ENCODE results near the gene BEGAIN. TPM values are rescaled to one million over a fixed set of nuclear protein-coding genes. Genes with fewer than 3 reads are reported as not detected.

The BEGAIN gene
- total and polyA plus RNA-seq, 2 experiments from 2014 or later, result 1.4 to 2.5 TPM

DNA sequence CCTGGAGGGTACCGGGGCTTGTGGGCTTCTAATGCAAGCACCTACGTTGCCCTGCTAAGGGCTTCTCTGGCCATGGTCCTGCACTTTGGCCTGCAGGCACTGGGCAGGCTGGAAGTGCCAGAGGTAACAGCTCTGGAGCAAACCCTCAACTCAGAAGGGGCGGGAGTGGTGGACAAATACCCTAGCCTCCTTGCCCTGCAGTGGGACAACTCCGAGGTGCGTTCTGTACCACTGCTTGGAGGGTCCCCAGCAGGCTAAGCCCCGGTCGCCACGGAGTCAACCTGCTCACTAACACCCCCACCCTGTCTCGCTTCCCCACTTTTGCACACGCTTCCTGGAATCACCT lies 20.4 kb upstream of the BEGAIN start:
- Histone ChIP-seq H3K4me3 (no peak overlapping the region), H4K20me1 (ENCODE audit: insufficient read depth, poor library complexity, severe bottlenecking) (no peaks in the 10 kb centered on the region), H3K36me3 (replicated peaks; ENCODE audit: insufficient read depth, low read depth) (no peaks in the 10 kb centered on the region), H3K27me3 (no peaks in the 10 kb centered on the region), H3K79me2 (no peaks in the 10 kb centered on the region), H3K27ac (no peak overlapping the region), H3K4me1 (ENCODE audit: insufficient read depth) (no peaks in the 10 kb centered on the region), H3K4me2 (no peak overlapping the region), H2AFZ (no peak overlapping the region), H3K9me2 (replicated peaks; ENCODE audit: insufficient read depth) (no peaks in the 10 kb centered on the region), H3K9me3 (ENCODE audit: low read depth) (no peaks in the 10 kb centered on the region)
- 93% methylated on average over 10 of the region's 10 CpGs for WGBS (ENCODE audit: low lambda C conversion rate, missing lambda C conversion rate)
- no peak for DNase-seq (ENCODE audit: low spot score)
- TF ChIP-seq EZH2 (IDR thresholded peaks at IDR 0.05; ENCODE audit: borderline replicate concordance), result no peak
- TF ChIP-seq EZH2phosphoT487 (IDR thresholded peaks at IDR 0.05; ENCODE audit: low read depth, severe bottlenecking, unreplicated experiment), result no peak
- TF ChIP-seq CTCF (IDR thresholded peaks at IDR 0.05; ENCODE audit: poor library complexity), result no peak

GRCh38 chr14:100606687-100607610 lies 19.7 kb upstream of the BEGAIN start:
- H2AFZ ChIP-seq, result no peak overlapping the region
- H3K36me3 ChIP-seq (replicated peaks; ENCODE audit: insufficient read depth, low read depth), result no peaks in the 10 kb centered on the region
- H3K4me3 ChIP-seq, result no peak overlapping the region
- TF ChIP-seq EZH2phosphoT487 (IDR thresholded peaks at IDR 0.05; ENCODE audit: low read depth, severe bottlenecking, unreplicated experiment), result no peak
- no peak for TF ChIP-seq CTCF (IDR thresholded peaks at IDR 0.05; ENCODE audit: poor library complexity)
- TF ChIP-seq EZH2 (IDR thresholded peaks at IDR 0.05; ENCODE audit: borderline replicate concordance), result no peak
- H3K4me2 ChIP-seq, result no peak overlapping the region
- no peaks in the 10 kb centered on the region for H3K79me2 ChIP-seq
- no peaks in the 10 kb centered on the region for H3K4me1 ChIP-seq (ENCODE audit: insufficient read depth)
- no peaks in the 10 kb centered on the region for H4K20me1 ChIP-seq (ENCODE audit: insufficient read depth, poor library complexity, severe bottlenecking)
- no peak for DNase-seq (ENCODE audit: low spot score)
- no peaks in the 10 kb centered on the region for H3K27me3 ChIP-seq
- WGBS (ENCODE audit: low lambda C conversion rate, missing lambda C conversion rate), result 92% methylated on average over 15 of the region's 15 CpGs
- H3K27ac ChIP-seq, result no peak overlapping the region
- H3K9me2 ChIP-seq (replicated peaks; ENCODE audit: insufficient read depth), result no peaks in the 10 kb centered on the region
- H3K9me3 ChIP-seq (ENCODE audit: low read depth), result no peaks in the 10 kb centered on the region

DNA sequence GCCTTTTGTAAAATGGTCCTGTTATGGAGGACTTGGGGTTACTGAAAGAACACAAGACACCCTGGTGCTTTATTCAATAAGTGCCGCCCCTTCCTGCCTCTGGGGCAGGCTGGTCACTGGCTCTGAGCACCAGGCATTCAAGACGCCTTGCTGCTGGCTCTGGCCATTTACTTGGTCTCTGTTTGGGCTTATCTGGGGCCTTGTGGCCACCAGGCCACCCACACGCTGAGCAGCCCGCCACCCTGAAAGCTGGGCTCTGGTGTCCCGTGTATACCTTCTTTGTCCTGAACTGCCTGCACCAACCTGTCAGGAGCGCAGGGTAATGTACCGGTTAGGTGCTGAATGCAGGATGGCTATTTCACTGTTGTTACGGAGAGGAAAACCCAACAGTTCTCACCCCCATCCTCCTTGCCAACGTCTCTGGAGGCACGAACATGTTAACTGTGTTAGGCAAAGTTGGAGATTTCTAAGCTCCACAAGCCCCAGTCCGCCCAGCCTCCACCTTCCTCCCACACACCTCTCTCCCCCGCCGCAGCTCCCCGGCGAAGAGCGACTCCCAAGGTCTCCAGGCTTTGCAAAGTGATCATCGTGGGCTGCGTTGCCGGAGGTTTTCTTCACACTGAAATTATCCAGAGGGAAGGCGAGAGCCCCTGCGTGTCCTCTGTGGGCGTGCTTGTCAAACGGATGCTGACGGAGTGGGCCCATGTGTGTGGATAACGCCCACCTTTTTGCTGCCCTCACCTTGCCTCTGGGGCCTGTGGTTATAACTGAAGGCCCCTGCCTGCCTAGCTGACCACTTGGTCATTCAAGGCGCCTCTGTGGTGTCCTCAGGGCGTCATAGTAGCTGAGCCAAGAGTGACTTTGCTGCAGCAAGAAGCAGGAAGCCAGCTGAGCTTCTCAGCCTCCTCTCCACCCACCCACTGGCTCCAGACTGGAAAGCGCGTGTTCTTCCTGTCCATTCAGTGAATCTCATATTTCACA lies 18.8 kb upstream of the BEGAIN start:
- TF ChIP-seq EZH2 (IDR thresholded peaks at IDR 0.05; ENCODE audit: borderline replicate concordance), result no peak
- no peak for TF ChIP-seq CTCF (IDR thresholded peaks at IDR 0.05; ENCODE audit: poor library complexity)
- TF ChIP-seq EZH2phosphoT487 (IDR thresholded peaks at IDR 0.05; ENCODE audit: low read depth, severe bottlenecking, unreplicated experiment), result no peak
- Histone ChIP-seq H3K4me3 (no peak overlapping the region), H3K9me3 (ENCODE audit: low read depth) (no peaks in the 10 kb centered on the region), H3K27me3 (no peaks in the 10 kb centered on the region), H3K36me3 (replicated peaks; ENCODE audit: insufficient read depth, low read depth) (no peaks in the 10 kb centered on the region), H4K20me1 (ENCODE audit: insufficient read depth, poor library complexity, severe bottlenecking) (no peaks in the 10 kb centered on the region), H3K79me2 (no peaks in the 10 kb centered on the region), H2AFZ (no peak overlapping the region), H3K4me2 (no peak overlapping the region), H3K27ac (no peak overlapping the region), H3K9me2 (replicated peaks; ENCODE audit: insufficient read depth) (no peaks in the 10 kb centered on the region), H3K4me1 (ENCODE audit: insufficient read depth) (no peaks in the 10 kb centered on the region)
- WGBS (ENCODE audit: low lambda C conversion rate, missing lambda C conversion rate), result 86% methylated on average over 29 of the region's 29 CpGs
- DNase-seq (ENCODE audit: low spot score), result no peak

Data from hepatocyte (in vitro differentiated cells).